ENCODE data around the gene RAB37.
A peak's percentile ranks its signal among the peaks of the same experiment; 100 is the strongest.

The RAB37 gene

DNA sequence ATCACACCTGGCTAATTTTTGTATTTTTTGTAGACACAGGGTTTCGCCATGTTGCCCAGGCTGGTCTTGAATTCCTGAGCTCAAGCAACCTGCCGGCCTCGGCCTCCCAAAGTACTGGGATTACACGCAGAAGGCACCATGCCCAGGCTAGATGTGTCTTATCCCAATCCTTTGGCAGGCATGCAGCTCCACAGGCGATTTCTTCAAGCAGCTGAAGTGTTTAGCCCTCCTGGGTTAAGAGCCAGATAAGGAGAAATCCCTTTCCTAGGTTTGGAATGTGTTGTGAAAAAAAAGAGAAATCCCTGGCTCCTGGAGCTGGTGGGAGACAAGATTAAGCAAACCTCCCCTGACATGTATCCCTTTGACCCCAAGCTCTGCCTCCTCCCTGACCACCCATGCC is 9.3 kb downstream of the RAB37 start:
- Histone ChIP-seq H3K9me3 (ENCODE audit: control insufficient read depth, insufficient read depth, low read length) (no peaks in the 10 kb centered on the region), H3K27me3 (ENCODE audit: control insufficient read depth, insufficient read depth, low read length) (no peaks in the 10 kb centered on the region), H3K27ac (ENCODE audit: low read depth, low read length) (peak overlapping the region; percentile 56), H3K4me3 (ENCODE audit: low read depth, low read length) (peak overlapping the region; percentile 15; the same call in 1 of the 2 replicates), H3K4me1 (ENCODE audit: control insufficient read depth, insufficient read depth, low read length) (peaks cover 45% of the 10 kb centered on the region), H3K9ac (ENCODE audit: low read depth, low read length) (no peak overlapping the region), H3K36me3 (ENCODE audit: control insufficient read depth, insufficient read depth, low read length) (no peaks in the 10 kb centered on the region)

DNA sequence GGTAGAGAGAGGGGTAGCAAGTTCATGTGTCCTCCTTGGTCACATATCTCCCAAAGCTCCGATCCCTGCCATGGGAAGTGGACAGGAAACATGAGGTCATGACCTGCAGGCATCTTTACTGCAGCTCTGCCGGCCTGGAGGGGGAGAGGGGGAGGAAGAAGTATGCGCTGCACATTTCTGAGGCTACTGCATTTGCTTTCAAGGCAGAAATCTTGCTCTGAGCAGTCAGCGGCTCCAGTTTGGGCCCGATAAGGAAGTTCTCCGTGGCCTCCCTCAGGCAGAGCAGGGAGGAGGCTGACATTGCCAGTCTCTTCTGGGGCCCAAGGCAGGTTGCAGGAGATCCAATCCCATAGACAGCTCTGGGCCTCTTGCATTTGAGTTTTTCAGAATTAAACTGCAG is 9.9 kb downstream of the RAB37 start:
- Histone ChIP-seq H3K4me1 (ENCODE audit: control insufficient read depth, insufficient read depth, low read length) (peaks cover 46% of the 10 kb centered on the region), H3K4me3 (ENCODE audit: low read depth, low read length) (peak overlapping the region; percentile 15; the same call in 1 of the 2 replicates), H3K9me3 (ENCODE audit: control insufficient read depth, insufficient read depth, low read length) (no peaks in the 10 kb centered on the region), H3K36me3 (ENCODE audit: control insufficient read depth, insufficient read depth, low read length) (no peaks in the 10 kb centered on the region), H3K27me3 (ENCODE audit: control insufficient read depth, insufficient read depth, low read length) (no peaks in the 10 kb centered on the region), H3K27ac (ENCODE audit: low read depth, low read length) (peak overlapping the region; percentile 56), H3K9ac (ENCODE audit: low read depth, low read length) (no peak overlapping the region; the same call in 1 of the 2 replicates)

DNA sequence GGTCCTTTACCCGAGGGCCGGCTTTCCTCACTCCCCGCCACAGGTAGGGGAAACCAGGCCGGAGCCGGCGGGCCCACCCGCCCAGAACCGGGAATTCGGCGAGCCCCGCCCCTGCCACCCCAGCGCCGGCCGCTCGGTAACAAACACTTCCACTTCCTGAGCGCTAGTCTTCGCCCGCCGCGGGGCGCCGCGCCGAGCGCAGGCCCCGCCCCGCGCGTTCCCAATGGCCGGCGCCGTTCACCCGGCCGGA is 11.1 kb downstream of the RAB37 start:
- no peaks in the 10 kb centered on the region for H3K36me3 ChIP-seq (ENCODE audit: control insufficient read depth, insufficient read depth, low read length)
- no peaks in the 10 kb centered on the region for H3K9me3 ChIP-seq (ENCODE audit: control insufficient read depth, insufficient read depth, low read length)
- H3K27me3 ChIP-seq (ENCODE audit: control insufficient read depth, insufficient read depth, low read length) = no peaks in the 10 kb centered on the region
- H3K27ac ChIP-seq (ENCODE audit: low read depth, low read length) = no peak overlapping the region
- no peak overlapping the region for H3K9ac ChIP-seq (ENCODE audit: low read depth, low read length)
- peaks cover 50% of the 10 kb centered on the region for H3K4me1 ChIP-seq (ENCODE audit: control insufficient read depth, insufficient read depth, low read length)
- peak overlapping the region; percentile 46; the same call in 1 of the 2 replicates for H3K4me3 ChIP-seq (ENCODE audit: low read depth, low read length)

DNA sequence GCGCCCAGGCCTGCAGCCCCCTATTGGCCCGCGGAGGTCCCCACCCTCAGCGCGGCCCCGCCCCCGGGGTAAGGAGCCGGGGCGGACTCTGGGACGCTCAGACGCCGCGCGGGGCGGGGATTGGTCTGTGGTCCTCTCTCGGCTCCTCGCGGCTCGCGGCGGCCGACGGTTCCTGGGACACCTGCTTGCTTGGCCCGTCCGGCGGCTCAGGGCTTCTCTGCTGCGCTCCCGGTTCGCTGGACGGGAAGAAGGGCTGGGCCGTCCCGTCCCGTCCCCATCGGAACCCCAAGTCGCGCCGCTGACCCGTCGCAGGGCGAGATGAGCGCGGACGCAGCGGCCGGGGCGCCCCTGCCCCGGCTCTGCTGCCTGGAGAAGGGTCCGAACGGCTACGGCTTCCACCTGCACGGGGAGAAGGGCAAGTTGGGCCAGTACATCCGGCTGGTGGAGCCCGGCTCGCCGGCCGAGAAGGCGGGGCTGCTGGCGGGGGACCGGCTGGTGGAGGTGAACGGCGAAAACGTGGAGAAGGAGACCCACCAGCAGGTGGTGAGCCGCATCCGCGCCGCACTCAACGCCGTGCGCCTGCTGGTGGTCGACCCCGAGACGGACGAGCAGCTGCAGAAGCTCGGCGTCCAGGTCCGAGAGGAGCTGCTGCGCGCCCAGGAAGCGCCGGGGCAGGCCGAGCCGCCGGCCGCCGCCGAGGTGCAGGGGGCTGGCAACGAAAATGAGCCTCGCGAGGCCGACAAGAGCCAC is 11.6 kb downstream of the RAB37 start, which contains the start of gene NHERF1:
NHERF1 (plus strand) TSS at position 100 of the 750 bp plus-strand sequence; CDS start at position 319, 219 bp downstream.
- Histone ChIP-seq H3K36me3 (ENCODE audit: control insufficient read depth, insufficient read depth, low read length) (no peaks in the 10 kb centered on the region), H3K27me3 (ENCODE audit: control insufficient read depth, insufficient read depth, low read length) (no peaks in the 10 kb centered on the region), H3K9me3 (ENCODE audit: control insufficient read depth, insufficient read depth, low read length) (no peaks in the 10 kb centered on the region), H3K9ac (ENCODE audit: low read depth, low read length) (peak within 1 kb of the TSS; percentile 77; the same call in 1 of the 2 replicates), H3K27ac (ENCODE audit: low read depth, low read length) (no peak within 1 kb of the TSS), H3K4me3 (ENCODE audit: low read depth, low read length) (peak within 1 kb of the TSS; percentile 92), H3K4me1 (ENCODE audit: control insufficient read depth, insufficient read depth, low read length) (peaks cover 50% of the 10 kb centered on the region)

DNA sequence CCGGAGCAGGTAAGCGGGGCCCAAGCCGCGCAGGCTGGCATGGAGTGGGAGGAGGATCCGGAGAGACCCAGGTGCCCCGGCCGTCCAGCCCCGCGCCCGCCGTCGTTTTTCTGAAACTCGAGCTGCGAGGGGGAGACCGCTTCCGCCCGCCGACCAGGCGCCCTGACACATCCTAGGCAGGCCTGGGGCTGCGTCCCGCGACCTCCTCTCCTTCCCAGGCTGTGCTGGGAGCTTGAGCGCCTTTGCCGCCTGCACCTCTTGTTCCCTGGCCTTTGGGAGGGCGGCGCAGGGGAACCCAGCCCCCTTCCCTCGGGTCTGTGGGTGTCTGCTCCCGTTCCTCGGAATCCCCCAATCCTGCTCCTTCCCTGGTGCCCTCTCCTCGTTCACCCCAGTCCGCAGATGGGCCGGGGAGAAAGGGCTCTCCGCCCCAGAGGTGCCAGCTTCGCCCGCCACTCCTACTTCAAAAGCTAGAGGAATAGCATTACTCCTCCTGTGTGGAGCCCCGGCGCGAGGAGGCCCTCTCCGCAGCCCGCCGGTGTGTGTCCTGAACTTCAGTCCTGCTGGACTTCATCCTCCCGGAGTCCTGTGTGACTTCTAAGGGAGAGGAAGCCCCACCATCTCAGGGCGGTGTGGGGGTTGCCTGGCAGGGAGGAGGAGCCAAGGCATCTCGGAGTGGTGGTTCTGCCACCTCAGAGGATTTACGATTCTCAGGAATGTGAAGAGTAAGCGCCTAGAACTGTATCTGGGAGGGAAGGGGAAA is 12.4 kb downstream of the RAB37 start:
- H3K9ac ChIP-seq (ENCODE audit: low read depth, low read length) = peak overlapping the region; percentile 77; the same call in 1 of the 2 replicates
- peak overlapping the region; percentile 92 for H3K4me3 ChIP-seq (ENCODE audit: low read depth, low read length)
- H3K27ac ChIP-seq (ENCODE audit: low read depth, low read length) = no peak overlapping the region
- H3K4me1 ChIP-seq (ENCODE audit: control insufficient read depth, insufficient read depth, low read length) = peaks cover 50% of the 10 kb centered on the region
- no peaks in the 10 kb centered on the region for H3K36me3 ChIP-seq (ENCODE audit: control insufficient read depth, insufficient read depth, low read length)
- no peaks in the 10 kb centered on the region for H3K27me3 ChIP-seq (ENCODE audit: control insufficient read depth, insufficient read depth, low read length)
- H3K9me3 ChIP-seq (ENCODE audit: control insufficient read depth, insufficient read depth, low read length) = no peaks in the 10 kb centered on the region

DNA sequence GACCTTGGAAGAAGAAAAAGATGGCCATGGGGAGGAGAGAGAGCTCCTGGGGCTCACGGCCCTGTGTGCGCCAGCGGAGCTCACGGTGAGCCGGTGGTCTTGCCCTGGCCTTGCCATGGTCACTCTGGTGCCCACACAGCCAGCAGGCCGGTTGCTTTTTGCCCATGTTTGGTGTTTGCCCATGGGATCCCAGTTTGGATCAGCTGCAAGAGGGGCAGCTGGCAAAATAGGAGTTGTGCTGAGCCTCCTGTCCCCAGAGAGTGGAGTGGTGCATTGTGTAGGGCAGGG is 12.9 kb downstream of the RAB37 start:
- Histone ChIP-seq H3K4me1 (ENCODE audit: control insufficient read depth, insufficient read depth, low read length) (peaks cover 46% of the 10 kb centered on the region), H3K36me3 (ENCODE audit: control insufficient read depth, insufficient read depth, low read length) (no peaks in the 10 kb centered on the region), H3K9ac (ENCODE audit: low read depth, low read length) (0 out of 2 replicates have a peak overlapping the region, but pooled peaks have one; percentile 12), H3K4me3 (ENCODE audit: low read depth, low read length) (peak overlapping the region; percentile 92), H3K27me3 (ENCODE audit: control insufficient read depth, insufficient read depth, low read length) (no peaks in the 10 kb centered on the region), H3K27ac (ENCODE audit: low read depth, low read length) (no peak overlapping the region), H3K9me3 (ENCODE audit: control insufficient read depth, insufficient read depth, low read length) (no peaks in the 10 kb centered on the region)

DNA sequence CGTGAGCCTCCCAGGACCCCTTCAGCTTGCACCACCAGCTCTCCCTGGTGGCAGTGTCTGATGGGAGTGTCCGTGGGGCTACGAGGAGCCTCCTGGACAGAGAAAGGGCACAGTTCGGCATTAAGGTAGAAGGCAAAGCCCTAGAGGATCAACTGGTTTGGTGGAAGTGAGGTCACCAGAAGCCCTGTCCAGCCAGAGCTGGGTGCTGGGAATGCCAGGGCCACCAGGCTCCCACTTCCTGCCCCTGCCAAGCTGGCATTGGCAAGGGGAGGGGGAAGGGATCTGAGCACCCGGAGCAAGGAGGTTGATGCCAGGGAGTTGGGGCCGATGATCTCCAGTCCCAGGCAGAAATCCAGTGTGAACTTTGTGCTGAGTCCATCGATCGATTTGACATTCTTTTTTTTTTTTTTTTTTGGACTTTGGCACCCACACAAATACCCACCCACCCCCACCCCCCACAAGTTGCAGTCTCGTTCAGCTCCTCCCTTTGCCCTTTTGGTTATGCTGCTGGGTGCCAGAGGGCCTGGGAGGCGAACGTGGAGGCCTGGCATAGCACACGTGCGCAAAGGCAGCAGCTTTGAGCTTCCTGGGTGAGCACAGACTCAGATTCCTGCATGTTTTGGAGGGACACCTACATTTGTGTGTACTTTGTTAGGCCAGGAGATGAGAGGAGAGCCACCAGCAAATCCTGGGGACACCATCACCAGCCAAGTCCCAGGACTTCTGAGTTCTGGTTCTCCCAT is 13.4 kb downstream of the RAB37 start:
- H3K9ac ChIP-seq (ENCODE audit: low read depth, low read length) = peak overlapping the region; percentile 12; the same call in 1 of the 2 replicates
- no peaks in the 10 kb centered on the region for H3K36me3 ChIP-seq (ENCODE audit: control insufficient read depth, insufficient read depth, low read length)
- H3K27me3 ChIP-seq (ENCODE audit: control insufficient read depth, insufficient read depth, low read length) = no peaks in the 10 kb centered on the region
- peak overlapping the region; percentile 92 for H3K4me3 ChIP-seq (ENCODE audit: low read depth, low read length)
- no peak overlapping the region for H3K27ac ChIP-seq (ENCODE audit: low read depth, low read length)
- H3K9me3 ChIP-seq (ENCODE audit: control insufficient read depth, insufficient read depth, low read length) = no peaks in the 10 kb centered on the region
- H3K4me1 ChIP-seq (ENCODE audit: control insufficient read depth, insufficient read depth, low read length) = peaks cover 41% of the 10 kb centered on the region

DNA sequence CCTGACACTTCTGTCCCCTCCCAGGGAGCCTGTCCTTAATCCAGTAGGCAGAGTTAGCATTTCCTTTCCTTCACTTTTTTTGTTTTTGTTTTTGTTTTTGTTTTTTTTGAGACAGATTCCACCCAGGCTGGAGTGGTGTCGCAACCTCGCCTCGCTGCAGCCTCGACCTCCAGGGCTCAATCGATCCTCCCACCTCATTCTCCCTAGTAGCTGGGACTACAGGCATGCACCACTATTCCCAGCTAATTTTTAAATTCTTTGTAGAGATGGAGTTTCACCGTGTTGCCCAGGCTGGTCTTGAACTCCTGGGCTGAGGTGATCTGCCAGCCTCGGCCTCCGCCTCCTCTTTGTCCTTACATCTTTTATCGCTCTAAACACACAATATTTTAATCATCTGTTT is 15.4 kb downstream of the RAB37 start:
- H3K27ac ChIP-seq (ENCODE audit: low read depth, low read length) = no peak overlapping the region
- H3K4me1 ChIP-seq (ENCODE audit: control insufficient read depth, insufficient read depth, low read length) = peaks cover 25% of the 10 kb centered on the region
- no peak overlapping the region for H3K4me3 ChIP-seq (ENCODE audit: low read depth, low read length)
- no peaks in the 10 kb centered on the region for H3K9me3 ChIP-seq (ENCODE audit: control insufficient read depth, insufficient read depth, low read length)
- H3K36me3 ChIP-seq (ENCODE audit: control insufficient read depth, insufficient read depth, low read length) = no peaks in the 10 kb centered on the region
- H3K27me3 ChIP-seq (ENCODE audit: control insufficient read depth, insufficient read depth, low read length) = no peaks in the 10 kb centered on the region
- no peak overlapping the region for H3K9ac ChIP-seq (ENCODE audit: low read depth, low read length)

DNA sequence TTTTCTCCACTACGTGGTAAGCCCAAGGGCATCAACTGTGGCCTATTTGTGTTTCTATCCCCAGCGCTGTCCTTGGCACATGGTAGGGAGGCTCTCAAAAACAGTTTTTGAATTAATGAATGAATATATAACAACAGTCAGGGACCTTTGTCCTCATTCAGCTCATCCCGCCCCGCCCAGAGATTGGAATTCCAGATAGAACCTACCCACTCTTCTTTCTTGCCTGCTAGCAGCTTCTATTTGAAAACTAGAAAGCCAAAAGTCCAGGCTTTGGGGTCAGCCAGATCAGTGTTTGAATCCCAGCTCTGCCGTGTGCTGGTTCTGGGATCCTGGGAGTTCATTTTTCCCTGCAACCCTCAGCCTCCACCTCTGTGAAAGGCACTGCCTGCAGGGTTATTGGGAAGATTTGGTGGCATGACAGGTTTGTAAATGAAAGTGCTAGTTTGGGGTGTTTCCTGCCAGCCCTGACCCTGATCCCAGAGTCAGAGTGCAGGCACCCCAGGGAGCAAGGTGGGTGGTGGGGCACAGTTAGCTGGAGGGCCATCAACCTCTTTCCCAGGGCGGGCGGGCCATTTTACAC is 15.9 kb downstream of the RAB37 start:
- H3K9ac ChIP-seq (ENCODE audit: low read depth, low read length) = no peak overlapping the region
- H3K27me3 ChIP-seq (ENCODE audit: control insufficient read depth, insufficient read depth, low read length) = no peaks in the 10 kb centered on the region
- no peak overlapping the region for H3K4me3 ChIP-seq (ENCODE audit: low read depth, low read length)
- H3K4me1 ChIP-seq (ENCODE audit: control insufficient read depth, insufficient read depth, low read length) = peaks cover 28% of the 10 kb centered on the region
- no peak overlapping the region for H3K27ac ChIP-seq (ENCODE audit: low read depth, low read length)
- H3K36me3 ChIP-seq (ENCODE audit: control insufficient read depth, insufficient read depth, low read length) = no peaks in the 10 kb centered on the region
- H3K9me3 ChIP-seq (ENCODE audit: control insufficient read depth, insufficient read depth, low read length) = no peaks in the 10 kb centered on the region

DNA sequence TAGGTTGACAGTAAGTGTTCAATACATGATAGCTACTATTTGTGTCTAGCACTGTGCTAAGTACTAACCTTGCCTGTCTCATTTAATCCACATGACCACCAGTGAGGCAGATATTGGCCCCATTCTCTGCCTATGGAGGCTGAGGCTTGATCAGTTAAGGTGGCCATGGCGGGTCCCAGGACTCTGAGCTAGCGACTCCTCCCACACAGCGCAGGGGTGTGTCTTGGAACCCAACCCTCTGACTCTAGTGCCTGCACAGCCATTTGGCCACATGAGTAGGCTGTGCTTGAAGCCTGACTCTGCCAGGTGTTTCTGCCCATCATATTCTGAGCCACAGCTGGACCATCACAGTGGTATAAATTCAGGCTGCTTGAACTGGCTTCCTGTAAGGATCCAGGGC is 17.8 kb downstream of the RAB37 start:
- peaks cover 40% of the 10 kb centered on the region for H3K4me1 ChIP-seq (ENCODE audit: control insufficient read depth, insufficient read depth, low read length)

More for the DNA sequence above, 17.8 kb downstream of the RAB37 start:
- no peak overlapping the region for H3K27ac ChIP-seq (ENCODE audit: low read depth, low read length)
- no peak overlapping the region for H3K9ac ChIP-seq (ENCODE audit: low read depth, low read length)
- no peak overlapping the region for H3K4me3 ChIP-seq (ENCODE audit: low read depth, low read length)
- H3K9me3 ChIP-seq (ENCODE audit: control insufficient read depth, insufficient read depth, low read length) = no peaks in the 10 kb centered on the region
- no peaks in the 10 kb centered on the region for H3K36me3 ChIP-seq (ENCODE audit: control insufficient read depth, insufficient read depth, low read length)
- no peaks in the 10 kb centered on the region for H3K27me3 ChIP-seq (ENCODE audit: control insufficient read depth, insufficient read depth, low read length)

All from HUES48 (cell line).